OCI-LY3 (cell line): Measurements from ENCODE around the gene ENOPH1.

Experiments used
- H2AFZ ChIP-seq: fragments of 200-600, 300-600 bp; shearing (Covaris generic); 2 replicates; pipeline ENCODE4 v1.6.0; 2014; ENCODE audit warnings: antibody characterized with exemption, low read depth, low read length
- H3K27ac ChIP-seq: fragments of 200-600, 300-600 bp; sonication (generic); 2 replicates; pipeline ENCODE4 v1.5.1; 2014; ENCODE audit warnings: mild to moderate bottlenecking, low read length, moderate library complexity, mixed read lengths
- H3K27me3 ChIP-seq: fragments of 200-600, 300-600 bp; sonication (generic); 2 replicates; pipeline ENCODE4 v1.6.1; 2014; ENCODE audit warnings: low read depth, low read length, mixed read lengths
- H3K36me3 ChIP-seq: fragments of 200-600, 300-600 bp; sonication (generic); replicated peaks from 2 replicates; pipeline ENCODE3; 2014; ENCODE audit warnings: low read depth, low read length, mixed read lengths
- H3K4me1 ChIP-seq: fragments of 300-600, 200-600 bp; sonication (generic); 2 replicates; pipeline ENCODE4 v1.6.1; 2014; ENCODE audit warnings: low read length, mixed read lengths
- H3K4me2 ChIP-seq: fragments of 200-600, 300-600 bp; sonication (generic); 2 replicates; pipeline ENCODE4 v1.6.1; 2014; ENCODE audit warnings: low read length, mixed read lengths
- H3K4me3 ChIP-seq: fragments of 300-600, 200-600 bp; sonication (generic); 2 replicates; pipeline ENCODE4 v1.5.1; 2014; ENCODE audit warnings: antibody characterized with exemption, mild to moderate bottlenecking, low read length, moderate library complexity
- H3K79me2 ChIP-seq: fragments of 300-600, 200-600 bp; shearing (Covaris generic); 2 replicates; pipeline ENCODE4 v1.6.1; 2014; ENCODE audit warnings: mild to moderate bottlenecking, low read length, mixed read lengths
- H3K9ac ChIP-seq: fragments of 300-600, 200-600 bp; shearing (Covaris generic); 2 replicates; pipeline ENCODE4 v1.6.0; 2014; ENCODE audit warnings: mild to moderate bottlenecking, low read length, moderate library complexity
- H3K9me3 ChIP-seq: fragments of 200-600, 300-600 bp; shearing (Covaris generic); 2 replicates; pipeline ENCODE4 v1.6.1; 2014; ENCODE audit warnings: low read length, mixed read lengths; ENCODE audit not compliant: insufficient read depth
- H4K20me1 ChIP-seq: fragments of 200-600, 300-600 bp; sonication (generic); 2 replicates; pipeline ENCODE4 v1.6.1; 2016; ENCODE audit warnings: low read length, mixed read lengths; ENCODE audit not compliant: insufficient read depth
- CTCF ChIP-seq: fragments of 200-600, 300-600 bp; sonication (generic); IDR thresholded peaks from 2 replicates; pipeline ENCODE4 v1.5.1; 2014; ENCODE audit warnings: antibody characterized with exemption, low read length, low read depth
- EZH2phosphoT487 ChIP-seq: fragments of 200-600 bp; shearing (Covaris generic); IDR thresholded peaks from 2 replicates; pipeline ENCODE4 v1.6.1; 2018; ENCODE audit warnings: antibody characterized with exemption, mixed run types, low read depth

ENOPH1 gene

GRCh38 chr4:82447886-82448285 is 17.5 kb downstream of the ENOPH1 start:
- peaks cover 23% of the 10 kb centered on the region for H4K20me1 ChIP-seq
- H3K79me2 ChIP-seq, result peaks cover 88% of the 10 kb centered on the region
- peaks cover 38% of the 10 kb centered on the region for H3K36me3 ChIP-seq

GRCh38 chr4:82450966-82451755 is 20.8 kb downstream of the ENOPH1 start:
- H4K20me1 ChIP-seq, result peaks cover 12% of the 10 kb centered on the region
- H3K27ac ChIP-seq, result no peak overlapping the region
- TF ChIP-seq EZH2phosphoT487, result no peak
- TF ChIP-seq CTCF, result no peak
- no peaks in the 10 kb centered on the region for H3K9me3 ChIP-seq
- peaks cover 50% of the 10 kb centered on the region for H3K36me3 ChIP-seq
- H3K4me1 ChIP-seq, result no peaks in the 10 kb centered on the region
- H3K9ac ChIP-seq, result no peak overlapping the region
- no peaks in the 10 kb centered on the region for H3K27me3 ChIP-seq
- H2AFZ ChIP-seq, result no peak overlapping the region
- no peak overlapping the region for H3K4me2 ChIP-seq
- H3K4me3 ChIP-seq, result no peak overlapping the region
- H3K79me2 ChIP-seq, result peaks cover 55% of the 10 kb centered on the region

More at GRCh38 chr4:82447886-82448285, 17.5 kb downstream of the ENOPH1 start:
- Histone ChIP-seq H3K27me3 (no peaks in the 10 kb centered on the region), H3K4me3 (no peak overlapping the region), H3K9me3 (no peaks in the 10 kb centered on the region), H3K4me2 (no peak overlapping the region), H3K9ac (no peak overlapping the region), H3K27ac (no peak overlapping the region), H2AFZ (no peak overlapping the region), H3K4me1 (no peaks in the 10 kb centered on the region)
- TF ChIP-seq CTCF (no peak), EZH2phosphoT487 (no peak)

GRCh38 chr4:82452026-82452425 is 21.6 kb downstream of the ENOPH1 start:
- TF ChIP-seq EZH2phosphoT487 (no peak), CTCF (no peak)
- Histone ChIP-seq H3K4me3 (no peak overlapping the region), H3K36me3 (peaks cover 57% of the 10 kb centered on the region), H4K20me1 (peaks cover 10% of the 10 kb centered on the region), H3K27ac (no peak overlapping the region), H3K9ac (no peak overlapping the region), H3K9me3 (no peaks in the 10 kb centered on the region), H3K4me2 (no peak overlapping the region), H3K4me1 (no peaks in the 10 kb centered on the region), H3K79me2 (peaks cover 48% of the 10 kb centered on the region), H3K27me3 (no peaks in the 10 kb centered on the region), H2AFZ (no peak overlapping the region)

- Histone ChIP-seq H3K9me3 (no peaks in the 10 kb centered on the region), H3K79me2 (peaks cover 4% of the 10 kb centered on the region; the same call in 1 of the 2 replicates), H3K4me2 (no peak overlapping the region), H3K27me3 (no peaks in the 10 kb centered on the region), H4K20me1 (no peaks in the 10 kb centered on the region), H3K4me1 (no peaks in the 10 kb centered on the region), H3K27ac (no peak overlapping the region), H2AFZ (no peak overlapping the region), H3K36me3 (peaks cover 48% of the 10 kb centered on the region), H3K4me3 (no peak overlapping the region), H3K9ac (no peak overlapping the region)
- no peak for TF ChIP-seq CTCF
These were observed 26.9 kb downstream of the ENOPH1 start for GRCh38 chr4:82457266-82457665.
